Measurements from ENCODE around the gene GPR25.
"Not testable (repeated sequence)": the region's sequence is repeated elsewhere in the genome, so short reads cannot be mapped to it uniquely, and the experiment has no call there.

The GPR25 gene

DNA sequence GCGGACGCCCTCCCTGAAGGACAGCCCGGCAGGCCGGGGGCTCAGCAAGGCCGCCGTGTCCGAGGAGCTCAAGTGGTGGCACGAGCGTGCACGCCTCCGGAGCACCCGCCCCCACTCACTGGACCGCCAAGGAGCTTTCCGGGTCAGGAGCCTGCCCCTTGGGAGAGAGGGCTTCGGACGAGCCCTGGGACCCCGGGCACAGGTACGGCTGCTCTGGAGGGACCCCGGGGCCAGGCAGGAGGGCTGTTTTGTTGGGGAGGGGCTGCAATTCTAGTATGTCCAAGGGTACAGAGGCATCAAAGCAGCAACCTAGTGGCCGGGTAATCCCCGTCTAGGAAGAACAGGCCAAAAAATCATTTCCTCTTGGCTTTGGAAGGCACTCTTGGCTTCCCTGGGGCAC lies 39.2 kb downstream of the GPR25 start:
- DNase-seq (ENCODE audit: low spot score) = not testable (repeated sequence)

DNA sequence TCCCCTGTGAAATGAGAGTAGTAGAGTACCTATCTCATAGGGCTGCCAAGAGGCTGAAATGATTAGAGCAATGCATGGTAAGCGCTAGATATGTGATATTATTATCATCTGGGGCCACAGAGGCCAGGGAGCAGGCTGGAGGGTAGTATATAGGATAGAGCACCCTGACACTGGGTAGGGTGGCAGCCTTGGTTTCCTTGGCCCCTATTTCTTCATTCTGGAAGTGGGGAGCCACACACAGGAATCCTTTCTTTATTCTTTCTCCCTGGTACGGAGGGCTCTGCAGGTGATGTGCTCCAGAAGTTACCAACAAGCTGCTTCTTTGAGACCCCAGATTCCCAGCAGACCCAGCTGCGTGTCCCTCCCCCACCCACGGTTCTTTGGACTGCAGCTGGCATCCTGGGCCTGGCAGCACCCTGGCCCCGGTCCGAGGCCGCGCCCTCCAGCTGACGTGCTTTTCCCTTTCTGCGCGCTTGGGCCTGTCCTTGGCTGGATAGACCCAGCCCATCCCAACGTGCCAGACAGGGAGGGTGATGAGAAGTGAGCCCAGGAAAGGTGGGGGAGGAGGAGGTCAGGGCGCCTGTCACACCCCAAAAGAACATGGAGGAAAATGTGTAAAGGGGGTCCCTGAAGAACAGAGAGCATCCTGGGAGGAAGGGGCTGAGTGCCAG lies 40.1 kb downstream of the GPR25 start:
- DNase-seq (ENCODE audit: low spot score) = no peak

DNA sequence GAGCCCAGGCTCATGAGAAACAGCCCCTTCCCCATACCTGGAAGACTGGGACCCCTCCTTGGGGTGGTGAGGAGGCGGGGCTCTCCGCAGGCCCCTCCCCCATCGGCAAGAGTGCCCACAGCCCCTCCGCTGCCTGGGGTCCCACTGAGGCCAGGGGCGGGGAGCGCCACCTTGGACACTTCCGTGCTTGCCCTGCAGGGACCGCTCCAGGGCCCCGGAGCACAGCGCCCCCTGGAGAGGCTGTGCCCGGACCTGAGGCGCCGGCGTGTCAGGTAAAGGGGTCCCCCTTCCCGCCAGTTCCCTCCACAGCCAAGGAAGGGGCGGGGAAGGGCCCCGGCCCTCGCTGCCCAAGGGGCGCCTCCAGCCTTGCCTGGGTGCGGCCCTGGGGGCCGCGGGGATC lies 43.4 kb downstream of the GPR25 start:
- DNase-seq (ENCODE audit: low spot score) = peak; percentile 41

DNA sequence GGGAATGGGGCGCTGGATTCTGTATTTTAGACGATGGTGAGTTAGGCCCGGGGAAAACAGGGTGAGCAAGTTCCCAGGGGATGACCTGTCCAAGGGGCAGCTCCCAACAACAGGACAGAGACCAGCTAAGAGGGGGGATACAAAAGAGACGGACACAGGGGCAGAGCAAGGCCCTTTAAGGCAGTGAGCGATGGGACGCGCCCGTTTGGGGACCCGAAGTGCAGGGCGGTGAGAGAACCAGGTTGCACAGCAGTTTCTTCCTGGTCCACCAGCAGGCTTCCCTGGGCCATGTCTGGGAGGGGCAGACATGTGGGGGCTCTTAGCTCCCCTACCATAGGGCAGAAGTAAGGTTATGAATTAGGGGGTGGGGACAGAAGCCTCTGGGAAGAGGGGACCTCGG lies 43.9 kb downstream of the GPR25 start:
- DNase-seq (ENCODE audit: low spot score) = no peak

DNA sequence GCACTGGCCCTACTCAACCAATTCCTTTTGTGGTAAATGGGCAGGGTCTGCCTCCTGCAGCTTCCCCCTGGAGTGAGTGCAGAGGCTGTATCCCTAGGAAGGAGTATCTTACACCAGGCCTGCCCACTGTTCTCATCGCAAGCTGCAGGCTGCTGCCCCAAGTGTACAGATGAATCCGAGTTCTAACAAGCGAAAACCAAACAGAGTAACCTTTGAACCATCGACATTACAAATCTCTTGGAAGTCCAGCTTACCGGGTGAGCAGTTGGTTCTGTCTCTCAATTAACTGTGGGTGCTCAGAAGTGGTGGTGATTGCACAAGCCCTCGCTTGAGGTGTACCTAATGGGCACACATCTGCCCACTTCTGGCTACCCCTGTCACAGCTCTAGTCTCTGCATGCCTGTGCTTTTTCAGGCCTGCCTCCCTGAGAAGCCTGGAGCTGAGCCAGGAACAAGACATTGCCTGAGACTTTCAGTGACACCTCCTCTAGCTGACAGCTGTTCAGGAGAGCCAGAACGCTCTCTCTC lies 44.6 kb downstream of the GPR25 start:
- peak; percentile 36 for DNase-seq (ENCODE audit: low spot score)

DNA sequence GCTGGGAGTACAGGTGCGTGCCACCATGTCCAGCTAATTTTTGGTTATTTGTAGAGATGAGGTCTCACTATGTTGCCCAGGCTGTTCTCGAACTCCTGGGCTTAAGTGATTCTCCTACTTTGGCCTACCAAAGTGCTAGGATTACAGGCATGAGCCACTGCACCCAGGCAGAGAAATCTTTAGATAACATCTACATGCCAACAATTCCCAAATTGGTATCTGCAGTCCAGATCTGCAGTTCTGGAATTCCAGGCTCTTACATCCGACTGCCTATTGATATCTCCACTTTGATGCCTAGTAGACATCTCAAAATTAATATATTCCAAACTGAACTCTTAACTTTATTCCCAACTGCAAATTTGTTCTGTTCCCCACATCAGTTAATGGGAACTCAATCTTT lies 45.2 kb downstream of the GPR25 start:
- no peak for DNase-seq (ENCODE audit: low spot score)

DNA sequence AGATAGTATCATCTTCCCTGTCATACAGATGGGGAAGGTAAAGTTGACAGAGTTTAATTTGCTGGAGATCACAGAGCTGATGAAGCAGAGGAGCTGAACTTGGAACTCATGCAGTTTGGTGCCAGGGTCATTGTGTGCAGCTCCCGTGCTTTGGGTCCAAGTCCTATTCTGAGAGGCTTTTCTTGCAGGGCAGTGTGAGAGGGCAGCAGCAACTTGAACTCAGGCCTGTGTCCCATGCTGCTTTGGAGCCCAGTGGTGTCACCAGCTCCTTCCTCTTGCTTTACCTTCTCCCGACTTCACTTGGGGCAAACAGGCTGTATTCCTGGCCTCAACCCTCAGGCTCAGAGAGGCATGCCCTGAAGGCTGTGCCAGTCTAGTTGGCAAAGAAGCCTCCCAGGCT lies 46.6 kb downstream of the GPR25 start:
- no peak for DNase-seq (ENCODE audit: low spot score)

DNA sequence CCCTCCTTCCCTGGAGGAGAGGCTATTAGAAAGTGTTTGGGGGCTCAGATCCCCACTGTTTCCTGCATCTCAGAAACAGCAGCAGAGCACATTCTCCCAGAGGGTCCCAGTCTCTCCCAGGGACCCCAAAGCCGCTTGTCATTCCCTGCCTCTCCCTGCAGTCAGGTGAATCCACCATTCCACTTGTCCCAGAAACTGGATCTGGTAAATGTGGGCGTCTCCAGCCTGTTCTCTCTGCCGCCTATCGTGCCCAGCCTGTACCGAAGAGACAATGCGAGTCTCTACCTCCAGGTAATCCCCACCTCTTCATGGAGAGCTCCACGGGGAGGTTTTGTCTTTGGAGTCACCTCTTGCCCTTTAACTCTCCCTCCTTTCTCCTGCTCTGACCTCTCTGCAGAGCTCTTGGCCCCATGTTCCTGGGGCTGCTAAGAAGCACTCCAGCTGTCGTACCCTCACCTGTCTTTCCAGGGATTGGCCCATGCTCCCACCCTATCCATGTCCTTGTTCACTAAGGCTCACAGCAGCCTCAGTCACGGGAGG lies 48.9 kb downstream of the GPR25 start:
- DNase-seq (ENCODE audit: low spot score) = no peak

DNA sequence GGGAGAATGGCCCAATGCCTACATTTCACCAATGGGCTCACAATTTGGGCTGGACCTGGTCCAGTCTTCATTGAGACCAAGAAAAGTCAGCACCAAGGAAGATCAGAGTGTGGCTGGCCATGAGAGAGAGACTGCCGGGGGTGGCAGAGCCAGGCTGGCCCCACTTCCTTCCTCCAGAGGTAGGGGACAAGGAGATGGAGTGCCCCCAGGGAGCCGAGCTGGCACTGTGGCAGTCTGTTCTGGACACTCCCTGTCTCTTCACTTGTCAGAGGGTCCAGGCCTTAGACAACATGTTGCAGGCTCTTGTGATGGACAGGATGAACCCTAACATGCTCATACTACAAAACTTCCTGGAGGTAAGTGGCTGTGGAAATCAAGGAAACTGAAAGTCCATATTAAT lies 49.6 kb downstream of the GPR25 start:
- DNase-seq (ENCODE audit: low spot score) = peak; percentile 30

DNA sequence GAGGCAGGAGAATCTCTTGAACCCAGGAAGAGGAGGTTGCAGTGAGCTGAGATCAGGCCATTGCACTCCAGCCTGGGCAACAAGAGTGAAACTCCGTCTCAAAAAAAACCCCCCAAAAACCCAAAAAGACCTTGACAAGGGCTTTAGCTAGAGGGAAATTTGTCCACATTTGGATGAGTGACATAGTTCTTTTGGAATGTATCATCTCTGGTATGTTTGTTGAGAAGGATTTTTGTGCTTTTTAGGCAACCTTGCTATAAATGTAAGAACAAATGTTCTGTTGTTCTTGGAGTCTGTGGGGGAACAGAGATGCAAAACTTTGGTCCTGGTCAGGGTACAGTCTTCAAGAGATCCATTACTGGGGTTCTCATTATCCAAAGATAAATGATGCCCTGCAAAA lies 50.8 kb downstream of the GPR25 start:
- DNase-seq (ENCODE audit: low spot score) = no peak

All from D341Med (cell line).